22Rv1 (cell line): ENCODE measurements around the gene NKAPL.

ENCODE experiments used
- CTCF ChIP-seq: fragments of 450-650 bp; IDR thresholded peaks from 2 replicates; pipeline ENCODE4 v1.5.1; 2017; ENCODE audit warnings: mild to moderate bottlenecking
- ZFX ChIP-seq: fragments of 450-650 bp; IDR thresholded peaks from 2 replicates; pipeline ENCODE4 v1.6.1; 2017; ENCODE audit warnings: antibody characterized with exemption, borderline replicate concordance

- TF ChIP-seq CTCF (no peak), ZFX (no peak)
Observed at GRCh38 chr6:28239636-28240035, 19.5 kb upstream of the NKAPL start.
